T-cell (primary cell): ENCODE data around the gene OR1D5. TPM values are rescaled to one million over a fixed set of nuclear protein-coding genes. Genes with fewer than 3 reads are reported as not detected.

ENCODE experiments used
- ATAC-seq, 4 experiments: fragments of 200-7000 bp in 3 of 4; fragments of 150-1000 bp in 1 of 4; cut with Tn5 transposase; replicated peaks in 1 of 4; 1 replicate in 3 of 4; 2 replicates in 1 of 4; pipeline ENCODE4 v1.10.0; 2021; ENCODE audit warnings: moderate library complexity in 3 of 4, mild to moderate bottlenecking in 2 of 4, moderate number of reproducible peaks in 1 of 4
- CTCF ChIA-PET, 2 donors: fragments of 300-600 bp; sonication (Branson Sonifier 250); formaldehyde crosslinking; loops; one replicate each; lab custom pipeline; 2022; ENCODE audit warnings: antibody characterized with exemption in 2 of 2; lab: Charles Lee
- POLR2A ChIA-PET, 2 donors: fragments of 300-600 bp; sonication (Branson Sonifier 250); formaldehyde crosslinking; loops; one replicate each; lab custom pipeline; 2022; ENCODE audit warnings: antibody characterized with exemption in 2 of 2; lab: Charles Lee
- DNase-seq, 35 experiments: peaks; one replicate each; pipeline versions ENCODE4 v3.0.0 to v3.0.0-alpha.2; 2013 to 2023
- H3K27ac ChIP-seq: one replicate; pipeline ENCODE4 v1.5.1; 2013; ENCODE audit warnings: low read length
- H3K27me3 ChIP-seq, 2 experiments: replicated peaks in 1 of 2; 1 replicate in 1 of 2; 2 replicates in 1 of 2; pipeline versions ENCODE4 v1.6.1 to v1.7.0; 2013; ENCODE audit warnings: low read length in 1 of 2, mixed read lengths in 1 of 2; ENCODE audit not compliant: control insufficient read depth in 2 of 2, insufficient read depth in 2 of 2; ENCODE audit errors: extremely low read depth in 1 of 2
- H3K36me3 ChIP-seq, 2 donors: 1 replicate in 1 of 2; 2 replicates in 1 of 2; pipeline versions ENCODE4 v1.6.1 to v1.7.0; 2013; ENCODE audit warnings: low read length in 1 of 2; ENCODE audit not compliant: control insufficient read depth in 2 of 2, insufficient read depth in 1 of 2; ENCODE audit errors: extremely low read depth in 1 of 2
- H3K4me1 ChIP-seq, 2 experiments: 1 replicate in 1 of 2; 2 replicates in 1 of 2; pipeline versions ENCODE4 v1.6.1 to v1.7.0; 2013; ENCODE audit warnings: low read length in 2 of 2, mixed read lengths in 1 of 2; ENCODE audit not compliant: insufficient read depth in 2 of 2, control insufficient read depth in 1 of 2; ENCODE audit errors: extremely low read depth in 1 of 2
- H3K4me3 ChIP-seq, 2 donors: 1 replicate in 1 of 2; 2 replicates in 1 of 2; pipeline versions ENCODE4 v1.5.1 to v1.7.0; 2013; ENCODE audit warnings: mild to moderate bottlenecking in 2 of 2, low read length in 1 of 2, moderate library complexity in 1 of 2; ENCODE audit not compliant: control insufficient read depth in 1 of 2; ENCODE audit errors: extremely low read depth in 1 of 2
- H3K9me3 ChIP-seq: 2 replicates; pipeline ENCODE4 v1.7.0; 2013
- H3K27ac Mint-ChIP-seq, 2 donors: one replicate each; pipeline ENCODE4 v1.8.0; 2020 to 2021; ENCODE audit warnings: mild to moderate bottlenecking in 2 of 2, mixed read lengths in 2 of 2
- H3K27me3 Mint-ChIP-seq, 2 donors: one replicate each; pipeline ENCODE4 v1.8.0; 2021 to 2022; ENCODE audit warnings: mixed read lengths in 2 of 2
- H3K36me3 Mint-ChIP-seq: one replicate; pipeline ENCODE4 v1.8.0; 2021; ENCODE audit warnings: mixed read lengths
- H3K4me1 Mint-ChIP-seq, 3 donors: one replicate each; pipeline ENCODE4 v1.8.0; 2020 to 2022; ENCODE audit warnings: mixed read lengths in 3 of 3, mild to moderate bottlenecking in 1 of 3
- H3K4me3 Mint-ChIP-seq, 3 donors: one replicate each; pipeline ENCODE4 v1.8.0; 2020 to 2022; ENCODE audit warnings: mild to moderate bottlenecking in 3 of 3, mixed read lengths in 3 of 3, moderate library complexity in 3 of 3
- H3K9me3 Mint-ChIP-seq, 3 donors: one replicate each; pipeline ENCODE4 v1.8.0; 2020 to 2022; ENCODE audit warnings: mixed read lengths in 3 of 3
- WGBS: methylation state at CpG from one replicate; pipeline ENCODE4 v1.1.5; 2013; ENCODE audit warnings: missing lambda C conversion rate; ENCODE audit not compliant: insufficient coverage; 5-methylcytosine and 5-hydroxymethylcytosine counted together
- total RNA-seq, 35 experiments: library from RNA in 6 of 35; stranded (reverse) in 6 of 35; fragments of 120-200 nt in 1 of 35; gene quantifications; one replicate each; pipeline versions ENCODE4 v1.2.1 to v1.2.4 and lab custom pipeline; 2013 to 2026

Gene OR1D5
- total RNA-seq, 5 donors from 2014 or later (not counting 1 experiment from before 2014, with no cell fraction given), result not detected

DNA sequence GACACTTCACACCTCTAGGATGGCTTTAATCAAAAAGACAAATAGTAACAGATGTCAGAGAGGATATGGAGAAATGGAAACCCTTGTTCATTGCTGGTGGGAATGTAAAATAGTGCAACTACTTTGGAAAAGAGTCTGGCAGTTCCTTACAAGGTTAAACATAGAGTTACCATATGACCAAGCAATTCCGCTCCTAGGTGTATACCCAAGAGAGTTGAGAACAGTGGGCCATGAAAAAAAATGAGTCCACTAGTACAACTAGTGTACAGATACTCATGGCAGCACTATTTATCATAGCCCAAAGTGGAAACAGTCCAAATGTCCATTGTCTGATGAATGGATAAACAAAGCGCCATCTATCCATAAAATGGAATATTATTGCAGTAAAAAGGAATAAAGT is 39.1 kb downstream of the OR1D5 start:
- no CpG with 5 or more reads among the region's 2 CpGs for WGBS
- Histone ChIP-seq H3K4me3 (no peak overlapping the region), H3K27me3 (no peaks in the 10 kb centered on the region), H3K4me1 (no peaks in the 10 kb centered on the region), H3K27ac (no peak overlapping the region), H3K9me3 (peaks cover 4% of the 10 kb centered on the region), H3K36me3 (peaks cover 11 to 72% of the 10 kb centered on the region in 2 donors)
- POLR2A ChIA-PET, result no interaction called here
- no peaks in the 10 kb centered on the region for H3K4me1 Mint-ChIP-seq
- CTCF ChIA-PET, result interaction anchor here in 1 of 2 donors (0.6 kb wide), 1 partner anchor 300 kb away, joined by 3 read pairs; no protein-coding TSS in a partner anchor
- no peak for ATAC-seq
- H3K4me3 Mint-ChIP-seq, result no peak overlapping the region
- H3K27ac Mint-ChIP-seq, result no peak overlapping the region
- H3K27me3 Mint-ChIP-seq, result no peaks in the 10 kb centered on the region
- peaks cover 64% of the 10 kb centered on the region for H3K36me3 Mint-ChIP-seq
- H3K9me3 Mint-ChIP-seq, result peaks cover 8 to 29% (median 13%) of the 10 kb centered on the region in 3 donors
- DNase-seq, result no peak

DNA sequence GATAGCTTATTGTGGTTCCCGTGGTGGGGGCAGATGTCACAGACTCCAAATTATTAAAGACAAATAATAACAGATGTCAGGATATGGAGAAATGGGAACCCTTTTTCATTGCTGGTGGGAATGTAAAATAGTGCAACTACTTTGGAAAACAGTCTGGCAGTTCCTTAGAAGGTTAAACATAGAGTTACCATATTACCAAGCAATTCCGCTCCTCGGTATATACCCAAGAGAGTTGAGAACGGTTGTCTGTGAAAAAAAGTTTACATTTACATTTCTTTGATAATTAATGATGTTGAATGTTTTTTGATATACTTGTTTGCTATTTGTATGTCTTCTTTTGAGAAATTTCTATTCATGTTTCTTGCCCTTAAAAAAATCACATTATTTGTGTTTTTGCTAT is 41.2 kb downstream of the OR1D5 start:
- H3K36me3 ChIP-seq, result peaks cover 11 to 75% of the 10 kb centered on the region in 2 donors
- ChIA-PET CTCF (no interaction called here), POLR2A (no interaction called here)
- H3K9me3 ChIP-seq, result peaks cover 4% of the 10 kb centered on the region
- ATAC-seq (no peak), DNase-seq (no peak)
- peaks cover 8 to 29% (median 13%) of the 10 kb centered on the region in 3 donors for H3K9me3 Mint-ChIP-seq
- H3K27ac ChIP-seq, result no peak overlapping the region
- H3K4me3 Mint-ChIP-seq, result no peak overlapping the region
- no peaks in the 10 kb centered on the region for H3K4me1 ChIP-seq
- no peaks in the 10 kb centered on the region for H3K27me3 Mint-ChIP-seq
- peaks cover 57% of the 10 kb centered on the region for H3K36me3 Mint-ChIP-seq
- no CpG with 5 or more reads among the region's 4 CpGs for WGBS
- no peak overlapping the region for H3K4me3 ChIP-seq
- no peaks in the 10 kb centered on the region for H3K4me1 Mint-ChIP-seq
- no peak overlapping the region for H3K27ac Mint-ChIP-seq
- H3K27me3 ChIP-seq, result no peaks in the 10 kb centered on the region

DNA sequence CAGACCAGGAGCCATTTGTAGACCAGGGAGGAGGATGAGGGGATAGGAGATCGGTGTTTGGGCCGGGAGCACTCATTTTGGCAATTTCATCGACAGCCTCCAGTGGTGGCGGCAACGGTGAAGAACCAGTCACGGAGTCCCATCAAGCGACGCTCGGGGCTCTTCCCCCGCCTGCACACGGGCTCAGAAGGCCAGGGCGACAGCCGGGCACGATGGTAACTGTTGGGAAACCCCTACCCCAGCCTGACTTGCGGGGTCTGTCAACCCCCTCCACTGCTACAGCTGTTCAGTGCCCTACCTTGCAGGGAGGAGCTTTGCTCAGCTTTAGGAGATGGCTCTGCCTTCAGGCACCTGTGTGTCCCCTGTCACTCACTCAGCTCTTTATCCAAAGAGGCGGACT is 43.0 kb downstream of the OR1D5 start:
- no peak overlapping the region for H3K27ac Mint-ChIP-seq
- no peak for DNase-seq
- H3K36me3 Mint-ChIP-seq, result peaks cover 65% of the 10 kb centered on the region
- H3K36me3 ChIP-seq, result peaks cover 12 to 73% of the 10 kb centered on the region in 2 donors
- 98% methylated on average over 8 of the region's 16 CpGs for WGBS
- ChIA-PET CTCF (no interaction called here), POLR2A (no interaction called here)
- peaks cover 8 to 29% (median 13%) of the 10 kb centered on the region in 3 donors for H3K9me3 Mint-ChIP-seq
- H3K9me3 ChIP-seq, result peaks cover 4% of the 10 kb centered on the region
- no peaks in the 10 kb centered on the region for H3K27me3 Mint-ChIP-seq
- H3K4me1 ChIP-seq, result no peaks in the 10 kb centered on the region
- H3K27ac ChIP-seq, result no peak overlapping the region
- no peak overlapping the region for H3K4me3 ChIP-seq
- H3K4me3 Mint-ChIP-seq, result no peak overlapping the region
- H3K4me1 Mint-ChIP-seq, result no peaks in the 10 kb centered on the region
- ATAC-seq, result no peak
- no peaks in the 10 kb centered on the region for H3K27me3 ChIP-seq

DNA sequence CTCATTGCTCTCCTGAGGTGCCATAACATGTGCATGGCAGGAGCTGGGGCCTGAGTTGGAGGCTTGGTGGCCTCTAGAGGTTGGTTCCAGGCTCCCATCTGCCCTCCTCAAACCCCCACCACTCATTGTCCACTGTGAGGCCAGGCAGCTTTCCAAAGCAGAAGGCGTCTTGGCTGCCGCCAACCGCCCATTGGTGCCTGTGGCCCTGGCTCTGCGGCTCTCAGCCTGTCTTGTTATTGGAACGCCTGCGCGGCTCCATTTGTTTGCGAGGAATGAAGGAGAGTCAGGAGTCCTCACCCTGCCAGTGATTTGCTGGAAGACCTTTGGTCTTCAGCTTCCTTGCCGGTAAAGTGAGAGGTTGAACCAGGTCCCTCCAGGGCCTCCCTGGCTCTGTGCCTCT is 43.6 kb downstream of the OR1D5 start:
- Mint-ChIP-seq H3K4me1 (no peaks in the 10 kb centered on the region), H3K9me3 (peaks cover 8 to 29% (median 13%) of the 10 kb centered on the region in 3 donors), H3K36me3 (peaks cover 68% of the 10 kb centered on the region), H3K27me3 (no peaks in the 10 kb centered on the region), H3K4me3 (no peak overlapping the region), H3K27ac (no peak overlapping the region)
- Histone ChIP-seq H3K27me3 (no peaks in the 10 kb centered on the region), H3K27ac (no peak overlapping the region), H3K4me1 (no peaks in the 10 kb centered on the region), H3K36me3 (peaks cover 12 to 72% of the 10 kb centered on the region in 2 donors), H3K9me3 (peaks cover 4% of the 10 kb centered on the region), H3K4me3 (no peak overlapping the region)
- ChIA-PET CTCF (no interaction called here), POLR2A (no interaction called here)
- ATAC-seq (no peak), DNase-seq (no peak)
- WGBS, result 83% methylated on average over 8 of the region's 9 CpGs

DNA sequence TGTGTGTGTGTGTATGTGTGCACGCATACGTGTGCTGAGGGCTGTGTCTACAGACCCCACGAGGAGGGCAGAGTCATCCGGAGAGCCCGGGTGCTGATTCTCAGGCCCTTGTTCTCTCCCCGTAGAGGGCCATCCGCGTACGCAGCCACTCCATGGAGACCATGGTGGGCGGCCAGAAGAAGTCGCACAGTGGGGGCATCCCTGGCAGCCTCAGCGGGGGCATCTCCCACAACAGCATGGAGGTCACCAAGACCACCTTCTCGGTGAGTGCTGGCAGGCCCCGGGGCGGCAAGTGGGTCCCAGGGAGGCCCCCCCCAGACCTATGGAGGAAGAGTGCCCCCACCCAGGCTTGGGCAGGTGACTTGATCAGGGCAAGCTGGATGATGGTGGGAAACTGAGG is 45.5 kb downstream of the OR1D5 start:
- POLR2A ChIA-PET, result no interaction called here
- Histone ChIP-seq H3K36me3 (peaks cover 13 to 74% of the 10 kb centered on the region in 2 donors), H3K4me1 (no peaks in the 10 kb centered on the region), H3K9me3 (no peaks in the 10 kb centered on the region), H3K27ac (no peak overlapping the region), H3K4me3 (no peak overlapping the region), H3K27me3 (no peaks in the 10 kb centered on the region)
- Mint-ChIP-seq H3K27me3 (no peaks in the 10 kb centered on the region), H3K4me3 (no peak overlapping the region), H3K9me3 (peaks cover 5 to 21% (median 11%) of the 10 kb centered on the region in 3 donors), H3K4me1 (no peaks in the 10 kb centered on the region), H3K27ac (no peak overlapping the region), H3K36me3 (peaks cover 58% of the 10 kb centered on the region)
- no peak for DNase-seq
- CTCF ChIA-PET, result no interaction called here
- no peak for ATAC-seq
- 92% methylated on average over 14 of the region's 15 CpGs for WGBS

DNA sequence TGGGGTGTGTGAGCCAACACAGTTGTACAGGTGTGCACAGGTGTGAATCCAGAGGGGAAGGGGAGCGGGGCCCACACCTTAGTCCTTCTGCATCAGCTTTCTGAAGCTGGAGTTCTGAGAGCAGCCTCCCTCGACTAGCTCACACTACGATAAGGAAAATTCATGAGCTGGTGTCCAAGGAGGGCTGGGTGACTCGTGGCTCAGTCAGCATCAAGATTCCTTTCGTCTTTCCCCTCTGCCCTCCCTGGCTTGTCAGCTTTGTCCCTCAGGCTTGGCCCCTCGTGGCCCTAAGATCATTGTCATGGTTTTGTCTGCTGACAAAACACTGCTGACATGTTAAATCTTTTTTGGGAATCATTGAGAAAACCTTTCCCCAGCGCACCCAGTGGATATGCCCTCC is 47.5 kb downstream of the OR1D5 start:
- DNase-seq (no peak), ATAC-seq (no peak)
- H3K27ac ChIP-seq, result no peak overlapping the region
- no peaks in the 10 kb centered on the region for H3K27me3 ChIP-seq
- H3K27me3 Mint-ChIP-seq, result no peaks in the 10 kb centered on the region
- peaks cover 45% of the 10 kb centered on the region for H3K36me3 Mint-ChIP-seq
- peaks cover 0 to 3% (median under 1%) of the 10 kb centered on the region in 3 donors for H3K9me3 Mint-ChIP-seq
- no peaks in the 10 kb centered on the region for H3K4me1 Mint-ChIP-seq
- ChIA-PET POLR2A (no interaction called here), CTCF (no interaction called here)
- no peak overlapping the region for H3K4me3 ChIP-seq
- WGBS, result 91% methylated on average over 6 of the region's 7 CpGs
- peaks cover 19 to 60% of the 10 kb centered on the region in 2 donors for H3K36me3 ChIP-seq
- H3K9me3 ChIP-seq, result no peaks in the 10 kb centered on the region
- H3K4me3 Mint-ChIP-seq, result no peak overlapping the region
- no peak overlapping the region for H3K27ac Mint-ChIP-seq
- H3K4me1 ChIP-seq, result no peaks in the 10 kb centered on the region
